Smooth muscle cell (in vitro differentiated cells): ENCODE data around the gene KIFC3. TPM values are rescaled to one million over a fixed set of nuclear protein-coding genes. Genes with fewer than 3 reads are reported as not detected.

Experiments used
- DNase-seq: peaks from one replicate; lab custom pipeline; 2025; ENCODE audit not compliant: unreplicated experiment; lab: John Stamatoyannopoulos, UW
- H2AFZ ChIP-seq: fragments of 200-600 bp; sonication (generic); 2 replicates; pipeline ENCODE4 v1.6.0; 2016; ENCODE audit warnings: antibody characterized with exemption, low read depth, mild to moderate bottlenecking
- H3F3A ChIP-seq: fragments of 200-600 bp; sonication (generic); 2 replicates; pipeline ENCODE4 v1.6.0; 2017; ENCODE audit warnings: antibody characterized with exemption, low read depth
- H3K27ac ChIP-seq: fragments of 200-600 bp; sonication (generic); 2 replicates; pipeline ENCODE4 v1.5.1; 2016; ENCODE audit warnings: low read depth, mild to moderate bottlenecking
- H3K27me3 ChIP-seq: fragments of 200-600 bp; sonication (generic); 2 replicates; pipeline ENCODE4 v1.6.1; 2016; ENCODE audit warnings: low read depth, mild to moderate bottlenecking
- H3K36me3 ChIP-seq: fragments of 200-600 bp; sonication (generic); 2 replicates; pipeline ENCODE4 v1.5.1; 2016; ENCODE audit warnings: low read depth
- H3K4me1 ChIP-seq: fragments of 200-600 bp; sonication (generic); 2 replicates; pipeline ENCODE4 v1.5.1; 2016; ENCODE audit warnings: low read depth
- H3K4me2 ChIP-seq: fragments of 200-600 bp; sonication (generic); 2 replicates; pipeline ENCODE4 v1.6.0; 2016; ENCODE audit warnings: mild to moderate bottlenecking
- H3K4me3 ChIP-seq: fragments of 200-600 bp; sonication (generic); 2 replicates; pipeline ENCODE4 v1.5.1; 2016; ENCODE audit warnings: mild to moderate bottlenecking
- H3K79me2 ChIP-seq: fragments of 200-600 bp; sonication (generic); 2 replicates; pipeline ENCODE4 v1.6.0; 2016; ENCODE audit warnings: low read depth, mild to moderate bottlenecking
- H3K9ac ChIP-seq: fragments of 200-600 bp; sonication (generic); 2 replicates; pipeline ENCODE4 v1.6.0; 2016; ENCODE audit warnings: low read depth
- H3K9me3 ChIP-seq: fragments of 200-600 bp; sonication (generic); replicated peaks from 2 replicates; pipeline ENCODE4 v1.5.1; 2016; ENCODE audit warnings: low read depth
- H4K20me1 ChIP-seq: fragments of 200-600 bp; sonication (generic); 2 replicates; pipeline ENCODE4 v1.6.0; 2016; ENCODE audit warnings: low read depth
- WGBS: methylation state at CpG from one replicate; pipeline ENCODE4 v1.1.7; 2016; ENCODE audit warnings: low lambda C conversion rate; 5-methylcytosine and 5-hydroxymethylcytosine counted together
- microRNA-seq: library from miRNA; unstranded; fragments of <30 nt; microRNA quantifications from one replicate; pipeline ENCODE4, GENCODE V29; 2016; ENCODE audit warnings: borderline number of aligned reads
- polyA plus RNA-seq: library from polyadenylated mRNA; unstranded; fragments of >200 nt; fragmentation: Nextera tagmentation; extraction: Ambion mirVana; gene quantifications from 2 replicates; pipeline ENCODE4 v1.2.1, GENCODE V29; 2016
- small RNA-seq: library from RNA; depleted of rRNA; stranded (forward); fragments of <200 nt; gene quantifications from one replicate; pipeline ENCODE3, GENCODE V24; 2014
- total RNA-seq: library from RNA; depleted of rRNA; stranded (reverse); fragments of >200 nt; gene quantifications from 2 replicates; pipeline ENCODE4 v1.2.3, GENCODE V29; 2014
- TF ChIP-seq, protein P1 (sequence below): fragments of 200-600 bp; sonication (generic); IDR thresholded peaks from 2 replicates; pipeline ENCODE4 v1.5.1; 2017; ENCODE audit warnings: borderline replicate concordance, mild to moderate bottlenecking, antibody characterized with exemption; ENCODE audit not compliant: insufficient read depth, poor library complexity, severe bottlenecking

KIFC3 gene
- total and polyA plus RNA-seq, 2 experiments from 2014 or later: 30.6 to 50.2 TPM

DNA sequence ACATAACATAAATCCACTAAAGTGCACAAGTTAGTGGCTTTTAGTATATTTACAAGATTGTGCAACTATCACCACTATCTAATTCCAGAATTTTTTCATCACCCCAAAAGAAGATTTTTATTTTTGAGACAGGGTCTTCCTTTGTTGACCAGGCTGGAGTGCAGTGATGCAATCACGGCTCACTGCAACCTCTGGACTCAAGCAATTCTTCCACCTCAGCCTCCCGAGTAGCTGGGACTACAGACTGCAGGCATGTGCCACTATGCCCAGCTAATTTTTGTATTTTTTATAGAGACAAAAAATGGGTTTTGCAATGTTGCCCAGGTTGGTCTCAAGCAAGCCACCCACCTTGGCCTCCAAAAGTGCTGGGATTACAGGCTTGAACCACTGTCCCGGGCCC lies 92.6 kb downstream of the KIFC3 start:
- no peak overlapping the region for H2AFZ ChIP-seq
- H3K36me3 ChIP-seq: no peaks in the 10 kb centered on the region
- H3K4me2 ChIP-seq: no peak overlapping the region
- no peak overlapping the region for H3K9ac ChIP-seq
- H3K4me1 ChIP-seq: no peaks in the 10 kb centered on the region
- DNase-seq: no peak
- no peaks in the 10 kb centered on the region for H4K20me1 ChIP-seq
- H3K27ac ChIP-seq: no peak overlapping the region
- no peaks in the 10 kb centered on the region for H3F3A ChIP-seq
- no peak overlapping the region for H3K4me3 ChIP-seq
- TF ChIP-seq, protein P1, sequence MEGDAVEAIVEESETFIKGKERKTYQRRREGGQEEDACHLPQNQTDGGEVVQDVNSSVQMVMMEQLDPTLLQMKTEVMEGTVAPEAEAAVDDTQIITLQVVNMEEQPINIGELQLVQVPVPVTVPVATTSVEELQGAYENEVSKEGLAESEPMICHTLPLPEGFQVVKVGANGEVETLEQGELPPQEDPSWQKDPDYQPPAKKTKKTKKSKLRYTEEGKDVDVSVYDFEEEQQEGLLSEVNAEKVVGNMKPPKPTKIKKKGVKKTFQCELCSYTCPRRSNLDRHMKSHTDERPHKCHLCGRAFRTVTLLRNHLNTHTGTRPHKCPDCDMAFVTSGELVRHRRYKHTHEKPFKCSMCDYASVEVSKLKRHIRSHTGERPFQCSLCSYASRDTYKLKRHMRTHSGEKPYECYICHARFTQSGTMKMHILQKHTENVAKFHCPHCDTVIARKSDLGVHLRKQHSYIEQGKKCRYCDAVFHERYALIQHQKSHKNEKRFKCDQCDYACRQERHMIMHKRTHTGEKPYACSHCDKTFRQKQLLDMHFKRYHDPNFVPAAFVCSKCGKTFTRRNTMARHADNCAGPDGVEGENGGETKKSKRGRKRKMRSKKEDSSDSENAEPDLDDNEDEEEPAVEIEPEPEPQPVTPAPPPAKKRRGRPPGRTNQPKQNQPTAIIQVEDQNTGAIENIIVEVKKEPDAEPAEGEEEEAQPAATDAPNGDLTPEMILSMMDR: no peak
- 89% methylated on average over 3 of the region's 3 CpGs for WGBS
- no peaks in the 10 kb centered on the region for H3K79me2 ChIP-seq
- H3K9me3 ChIP-seq: no peaks in the 10 kb centered on the region
- H3K27me3 ChIP-seq: no peaks in the 10 kb centered on the region

Small RNAs within 50 kb of the gene (microRNA-seq; reads per million reads assigned to microRNA genes)
- gene MIR6772: not detected

Small RNAs within 50 kb of the gene (small RNA-seq; reads per million reads assigned to genes)
- 0.16 reads per million for gene MIR6772
- gene RNU6-20P: not detected

Other genes starting within 250 kb of the KIFC3 start
- 27.3 and 32.0 TPM in 2 replicates for gene ADGRG1, start 173.9 kb downstream of the KIFC3 start, total RNA-seq
- 15.3 and 71.2 TPM in 2 replicates for gene ADGRG1, start 173.9 kb downstream of the KIFC3 start, polyA plus RNA-seq
- 0.13 TPM in 1 of 2 replicates, not detected in the other for gene ADGRG3, start 134.2 kb downstream of the KIFC3 start, total RNA-seq
- not detected in 2 replicates for gene ADGRG3, start 134.2 kb downstream of the KIFC3 start, polyA plus RNA-seq
- 0.94 TPM in 1 of 2 replicates, not detected in the other for gene DRC7, start 107.7 kb downstream of the KIFC3 start, total RNA-seq
- not detected in 2 replicates for gene DRC7, start 107.7 kb downstream of the KIFC3 start, polyA plus RNA-seq
- 11.9 and 15.5 TPM in 2 replicates for gene KATNB1, start 66.7 kb downstream of the KIFC3 start, total RNA-seq
- gene KATNB1, start 66.7 kb downstream of the KIFC3 start, polyA plus RNA-seq: 14.2 and 23.6 TPM in 2 replicates
- gene CNGB1, start 168.6 kb upstream of the KIFC3 start, total RNA-seq: not detected in 2 replicates
- gene CNGB1, start 168.6 kb upstream of the KIFC3 start, polyA plus RNA-seq: not detected in 2 replicates
- 1.0 and 3.1 TPM in 2 replicates for gene ZNF319, start 198.2 kb upstream of the KIFC3 start, total RNA-seq
- gene ZNF319, start 198.2 kb upstream of the KIFC3 start, polyA plus RNA-seq: 4.0 and 5.0 TPM in 2 replicates
- 13.9 and 26.9 TPM in 2 replicates for gene USB1, start 198.9 kb upstream of the KIFC3 start, total RNA-seq
- 44.1 and 56.6 TPM in 2 replicates for gene USB1, start 198.9 kb upstream of the KIFC3 start, polyA plus RNA-seq
- 2.3 and 2.5 TPM in 2 replicates for gene MMP15, start 223.3 kb upstream of the KIFC3 start, total RNA-seq
- 4.2 and 5.2 TPM in 2 replicates for gene MMP15, start 223.3 kb upstream of the KIFC3 start, polyA plus RNA-seq